SKM-1 (cell line): ENCODE data around the gene USP34.

Experiments
- DNase-seq: peaks from one replicate; lab custom pipeline; 2025; ENCODE audit not compliant: unreplicated experiment; lab: John Stamatoyannopoulos, UW

USP34 gene

GRCh38 chr2:61255580-61256437 lies 215.1 kb downstream of the USP34 start:
- DNase-seq = no peak

GRCh38 chr2:61254536-61254935 lies 216.4 kb downstream of the USP34 start:
- DNase-seq = no peak

- DNase-seq = no peak
These were observed 217.8 kb downstream of the USP34 start for GRCh38 chr2:61253136-61253535.

GRCh38 chr2:61252031-61252430 lies 218.9 kb downstream of the USP34 start:
- no peak for DNase-seq

- DNase-seq = no peak
These were observed 221.3 kb downstream of the USP34 start for GRCh38 chr2:61249521-61250071.

- no peak for DNase-seq
These were observed 223.6 kb downstream of the USP34 start for GRCh38 chr2:61247204-61247812.

- no peak for DNase-seq
These were observed 226.2 kb downstream of the USP34 start for GRCh38 chr2:61244694-61245093.

GRCh38 chr2:61241266-61241665 lies 229.6 kb downstream of the USP34 start:
- no peak for DNase-seq

GRCh38 chr2:61238219-61239012 lies 232.5 kb downstream of the USP34 start:
- no peak for DNase-seq

GRCh38 chr2:61235716-61236115 lies 235.2 kb downstream of the USP34 start:
- no peak for DNase-seq

- no peak for DNase-seq
These were observed 237.3 kb downstream of the USP34 start for GRCh38 chr2:61233581-61233980.

GRCh38 chr2:61229936-61230335 lies 241.0 kb downstream of the USP34 start:
- DNase-seq = no peak

GRCh38 chr2:61222567-61222966 lies 248.3 kb downstream of the USP34 start:
- DNase-seq = no peak

- DNase-seq = no peak
These were observed 249.1 kb downstream of the USP34 start for GRCh38 chr2:61221819-61222218.

- no peak for DNase-seq
These were observed 250.1 kb downstream of the USP34 start for GRCh38 chr2:61220768-61221167.

- DNase-seq = no peak
These were observed 252.1 kb downstream of the USP34 start for GRCh38 chr2:61218817-61219170.

- DNase-seq = no peak
These were observed 252.6 kb downstream of the USP34 start for GRCh38 chr2:61218076-61218816.

- DNase-seq = no peak
These were observed 256.7 kb downstream of the USP34 start for GRCh38 chr2:61214171-61214570.

GRCh38 chr2:61210332-61210981 lies 260.4 kb downstream of the USP34 start:
- no peak for DNase-seq

GRCh38 chr2:61205132-61205531 lies 265.8 kb downstream of the USP34 start:
- no peak for DNase-seq
